GM12878 (cell line): Measurements from ENCODE around the gene STK39. TPM values are rescaled to one million over a fixed set of nuclear protein-coding genes. Genes with fewer than 3 reads are reported as not detected.

Experiments
- ATAC-seq: fragments of 200-7000 bp; cut with Tn5 transposase; 3 replicates; pipeline ENCODE4 v1.9.1; 2020; ENCODE audit warnings: mild to moderate bottlenecking, moderate library complexity
- BruUV-seq: library from RNA; stranded (reverse); fragments of 400-500 nt; replicated peaks from 2 replicates; lab custom pipeline; 2021; lab: Mats Ljungman, UMichigan
- CTCF ChIA-PET: fragments of 300-600 bp; sonication (Branson Sonifier 250); formaldehyde crosslinking; extraction: SDS; loops from one replicate; lab custom pipeline; 2021; ENCODE audit warnings: inconsistent platforms; lab: Yijun Ruan, JAX
- POLR2A ChIA-PET: fragments of 350-600 bp; formaldehyde crosslinking; extraction: SDS; loops from one replicate; lab custom pipeline; 2021; ENCODE audit warnings: inconsistent platforms; lab: Charles Lee
- RAD21 ChIA-PET: fragments of 300-600 bp; sonication (Branson Sonifier 250); formaldehyde crosslinking; loops from one replicate; lab custom pipeline; 2023; ENCODE audit warnings: antibody characterized with exemption; ENCODE audit not compliant: unreplicated experiment; lab: Charles Lee
- SMC1A ChIA-PET: fragments of 300-600 bp; sonication (Branson Sonifier 250); formaldehyde crosslinking; loops from one replicate; lab custom pipeline; 2023; ENCODE audit not compliant: unreplicated experiment, uncharacterized antibody; lab: Charles Lee
- DNase-seq: peaks from one replicate; pipeline ENCODE4 v3.0.0-alpha.2; 2011; ENCODE audit warnings: low read depth, low spot score
- FAIRE-seq: peaks from 3 replicates; lab custom pipeline; 2011; peaks lifted over from hg19 to GRCh38; lab: Jason Lieb, UNC
- H2AFZ ChIP-seq: 2 replicates; pipeline ENCODE4 v1.6.0; 2011; ENCODE audit warnings: low read depth, low read length, control low read depth; ENCODE audit not compliant: control insufficient read depth
- H3K27ac ChIP-seq: 2 replicates; pipeline ENCODE4 v1.5.1; 2011; ENCODE audit warnings: control low read depth; ENCODE audit not compliant: control insufficient read depth, insufficient read depth
- H3K27me3 ChIP-seq, 2 experiments: replicated peaks in 1 of 2; 2 replicates each; pipeline versions ENCODE4 v1.6.0 to v1.6.1; 2011; ENCODE audit warnings: low read length in 1 of 2; ENCODE audit not compliant: control insufficient read depth in 2 of 2, insufficient read depth in 2 of 2
- H3K36me3 ChIP-seq, 2 experiments: 2 replicates each; pipeline ENCODE4 v1.5.1; 2011; ENCODE audit warnings: low read length in 1 of 2; ENCODE audit not compliant: control insufficient read depth in 2 of 2, insufficient read depth in 2 of 2
- H3K4me1 ChIP-seq: 2 replicates; pipeline ENCODE4 v1.6.1; 2011; ENCODE audit warnings: mild to moderate bottlenecking, low read length, moderate library complexity, mixed read lengths; ENCODE audit not compliant: control insufficient read depth, insufficient read depth
- H3K4me2 ChIP-seq: 2 replicates; pipeline ENCODE4 v1.6.0; 2011; ENCODE audit warnings: control low read depth; ENCODE audit not compliant: control insufficient read depth, insufficient read depth
- H3K4me3 ChIP-seq: fragments of 200-600 bp; sonication (generic); 2 replicates; pipeline ENCODE4 v1.5.1; 2016
- H3K79me2 ChIP-seq: 2 replicates; pipeline ENCODE4 v1.6.0; 2011; ENCODE audit warnings: low read length; ENCODE audit not compliant: control insufficient read depth, insufficient read depth
- H3K9ac ChIP-seq: 2 replicates; pipeline ENCODE4 v1.8.0; 2011; ENCODE audit warnings: low read length, control low read depth, mixed read lengths; ENCODE audit not compliant: control insufficient read depth, insufficient read depth
- H3K9me3 ChIP-seq: replicated peaks from 3 replicates; pipeline ENCODE4 v1.5.1; 2011; ENCODE audit warnings: mild to moderate bottlenecking, low read length; ENCODE audit not compliant: control insufficient read depth, insufficient read depth
- H4K20me1 ChIP-seq: 2 replicates; pipeline ENCODE4 v1.6.0; 2011; ENCODE audit not compliant: control insufficient read depth, insufficient read depth
- GABPA ChIP-seq: IDR thresholded peaks from 2 replicates; pipeline ENCODE4 v1.6.1; 2014; ENCODE audit warnings: antibody characterized with exemption, low read depth, mild to moderate bottlenecking, inconsistent platforms
- HCFC1 ChIP-seq: fragments of 150-350 bp; IDR thresholded peaks from 2 replicates; pipeline ENCODE4 v1.6.1; 2014; ENCODE audit warnings: low read length
- HDAC2 ChIP-seq: fragments of 200-600 bp; sonication (generic); IDR thresholded peaks from 2 replicates; pipeline ENCODE4 v1.6.1; 2017
- KLF5 ChIP-seq: fragments of 450-650 bp; IDR thresholded peaks from 2 replicates; pipeline ENCODE4 v1.6.1; 2014; ENCODE audit warnings: mild to moderate bottlenecking; ENCODE audit not compliant: partially characterized antibody
- NR2C2 ChIP-seq: IDR thresholded peaks from 2 replicates; pipeline ENCODE4 v1.6.1; 2011; ENCODE audit warnings: borderline replicate concordance, low read depth; ENCODE audit not compliant: control insufficient read depth, insufficient read length
- POLR2A ChIP-seq: IDR thresholded peaks from 2 replicates; pipeline ENCODE4 v1.6.1; 2011; ENCODE audit warnings: low read depth, mild to moderate bottlenecking, low read length
- POLR2AphosphoS5 ChIP-seq: IDR thresholded peaks from 2 replicates; pipeline ENCODE4 v1.6.1; 2011; ENCODE audit warnings: mild to moderate bottlenecking, low read length, inconsistent platforms
- SMAD5 ChIP-seq: IDR thresholded peaks from 2 replicates; pipeline ENCODE4 v1.6.1; 2016; ENCODE audit warnings: antibody characterized with exemption, low read depth
- SREBF1 ChIP-seq: IDR thresholded peaks from 2 replicates; pipeline ENCODE4 v1.6.1; 2012; ENCODE audit warnings: mild to moderate bottlenecking, low read length
- STAT3 ChIP-seq: IDR thresholded peaks from 2 replicates; pipeline ENCODE4 v1.6.1; 2011; ENCODE audit warnings: low read depth, low read length, improper control_type of control experiment
- TARDBP ChIP-seq: IDR thresholded peaks from 2 replicates; pipeline ENCODE4 v1.6.1; 2016; ENCODE audit warnings: borderline replicate concordance
- TCF12 ChIP-seq: IDR thresholded peaks from 2 replicates; pipeline ENCODE4 v1.6.1; 2011; ENCODE audit warnings: low read depth, mild to moderate bottlenecking, low read length
- TCF3 ChIP-seq: IDR thresholded peaks from 2 replicates; pipeline ENCODE4 v1.6.1; 2012; ENCODE audit warnings: low read depth, mild to moderate bottlenecking, low read length, borderline replicate concordance; ENCODE audit not compliant: insufficient read depth
- YBX1 ChIP-seq: fragments of 450-650 bp; IDR thresholded peaks from 2 replicates; pipeline ENCODE4 v1.6.1; 2016; ENCODE audit warnings: antibody characterized with exemption
- WGBS: methylation state at CpG from one replicate; pipeline ENCODE4 v1.1.6; 2016; ENCODE audit warnings: low lambda C conversion rate; ENCODE audit not compliant: insufficient replicate concordance, insufficient coverage; ENCODE audit errors: missing lambda C conversion rate; 5-methylcytosine and 5-hydroxymethylcytosine counted together
- in situ Hi-C: fragments of 300-500 bp; cut with MboI; formaldehyde crosslinking; loops from 9 replicates; pipeline ENCODE4 v1.14.3; 2018; ENCODE audit warnings: mixed read lengths
- intact Hi-C: fragments of 100-400 bp; cut with micrococcal nuclease; formaldehyde crosslinking; loops from one replicate; pipeline ENCODE4 v1.14.2; 2022; ENCODE audit not compliant: unreplicated experiment
- polyA plus RNA-seq, 11 experiments: library from polyadenylated mRNA; depleted of rRNA in 4 of 11; unstranded in 6 of 11; stranded (reverse) in 5 of 11; fragments of >200 nt; fragmentation: Nextera tagmentation in 4 of 11; fragmentation: Illumina TruSeq in 1 of 11; extraction: Ambion mirVana in 4 of 11; extraction: Trizol in 1 of 11; gene quantifications; 1 replicate in 1 of 11; 2 replicates in 10 of 11; pipeline versions ENCODE4 v1.2.1 to v1.2.3, GENCODE V29; 2011 to 2016; ENCODE audit warnings: inconsistent platforms in 2 of 11, missing spikeins in 2 of 11, low read depth in 1 of 11
- total RNA-seq, 4 experiments: library from RNA; depleted of rRNA in 3 of 4; stranded (reverse); fragments of >200 nt in 3 of 4; fragmentation: Illumina TruSeq in 1 of 4; extraction: Trizol in 1 of 4; gene quantifications; 2 replicates each; pipeline versions ENCODE4 v1.2.1 to v1.2.3, GENCODE V29; 2013 to 2021
- TF ChIP-seq, protein P1 (sequence below), 3 experiments: IDR thresholded peaks in 2 of 3; conservative IDR thresholded peaks in 1 of 3; 2 replicates each; pipeline ENCODE4 v1.5.1; 2011; ENCODE audit warnings: low read depth in 3 of 3, low read length in 3 of 3, mild to moderate bottlenecking in 3 of 3, control low read depth in 2 of 3, moderate library complexity in 2 of 3, inconsistent platforms in 1 of 3, mixed read lengths in 1 of 3; ENCODE audit not compliant: control insufficient read depth in 2 of 3, insufficient read depth in 1 of 3; ENCODE audit errors: extremely low read depth in 1 of 3
- TF ChIP-seq, protein P2 (sequence below): fragments of 150-350 bp; IDR thresholded peaks from 2 replicates; pipeline ENCODE4 v1.6.1; 2016; ENCODE audit warnings: low read depth, low read length
- TF ChIP-seq, protein P3 (sequence below): fragments of 450-650 bp; IDR thresholded peaks from 2 replicates; pipeline ENCODE4 v1.6.1; 2016; ENCODE audit warnings: mild to moderate bottlenecking, moderate library complexity, borderline replicate concordance

The STK39 gene
- total and polyA plus RNA-seq, 10 of the 15 experiments (the other 5 are each of a cell fraction or from before 2014, with no cell fraction given) = 0.03 to 0.21 (median 0.07) TPM; not detected in 5

DNA sequence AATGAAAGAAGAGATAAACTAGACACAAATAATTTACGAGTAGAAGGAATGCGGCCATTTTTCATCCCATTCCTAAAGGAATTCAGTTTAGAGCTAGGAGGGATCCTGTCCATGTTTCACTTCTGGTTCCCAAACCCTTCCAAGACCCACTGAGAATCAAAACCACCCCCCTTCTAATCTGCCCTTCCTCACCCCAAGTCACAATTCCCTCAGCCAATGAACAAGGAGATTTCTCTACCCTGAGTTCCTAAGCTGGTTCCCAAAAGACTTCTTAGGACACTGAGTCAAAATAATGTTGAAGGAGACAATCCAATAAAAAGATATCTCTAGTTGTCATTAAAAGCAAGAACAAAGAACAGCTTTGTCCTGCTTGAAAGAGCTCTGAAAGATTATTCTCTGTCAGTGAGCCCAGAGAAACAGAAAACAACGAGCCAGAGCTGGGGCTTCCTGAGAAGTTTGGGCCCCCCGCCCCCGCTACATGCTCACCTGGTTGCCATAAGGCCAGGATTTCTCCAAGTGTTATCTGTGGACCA, 45.7 kb downstream of the STK39 start:
- BruUV-seq = no TSS peak
- Histone ChIP-seq H3K9me3 (no peaks in the 10 kb centered on the region), H3K27me3 (peaks cover 0 to 7% of the 10 kb centered on the region in 2 experiments; a peak in 2 of 4 replicates), H3K9ac (no peak overlapping the region), H3K4me3 (no peak overlapping the region), H2AFZ (no peak overlapping the region), H3K79me2 (no peaks in the 10 kb centered on the region), H3K4me1 (no peaks in the 10 kb centered on the region), H3K27ac (no peak overlapping the region), H4K20me1 (no peaks in the 10 kb centered on the region), H3K36me3 (no peaks in the 10 kb centered on the region), H3K4me2 (no peak overlapping the region)
- intact Hi-C loops = no loop called here
- ATAC-seq (no peak), DNase-seq (no peak), FAIRE-seq (no peak)
- ChIA-PET CTCF (no interaction called here), SMC1A (no interaction called here), RAD21 (interaction anchor here (0.5 kb wide), 1 partner anchor 83 kb away, joined by 5 read pairs; no protein-coding TSS in a partner anchor), POLR2A (no interaction called here)
- 61% methylated on average over 5 of the region's 5 CpGs for WGBS
- in situ Hi-C loops = no loop called here
- TF ChIP-seq SREBF1 = no peak
- TF ChIP-seq, protein P1, sequence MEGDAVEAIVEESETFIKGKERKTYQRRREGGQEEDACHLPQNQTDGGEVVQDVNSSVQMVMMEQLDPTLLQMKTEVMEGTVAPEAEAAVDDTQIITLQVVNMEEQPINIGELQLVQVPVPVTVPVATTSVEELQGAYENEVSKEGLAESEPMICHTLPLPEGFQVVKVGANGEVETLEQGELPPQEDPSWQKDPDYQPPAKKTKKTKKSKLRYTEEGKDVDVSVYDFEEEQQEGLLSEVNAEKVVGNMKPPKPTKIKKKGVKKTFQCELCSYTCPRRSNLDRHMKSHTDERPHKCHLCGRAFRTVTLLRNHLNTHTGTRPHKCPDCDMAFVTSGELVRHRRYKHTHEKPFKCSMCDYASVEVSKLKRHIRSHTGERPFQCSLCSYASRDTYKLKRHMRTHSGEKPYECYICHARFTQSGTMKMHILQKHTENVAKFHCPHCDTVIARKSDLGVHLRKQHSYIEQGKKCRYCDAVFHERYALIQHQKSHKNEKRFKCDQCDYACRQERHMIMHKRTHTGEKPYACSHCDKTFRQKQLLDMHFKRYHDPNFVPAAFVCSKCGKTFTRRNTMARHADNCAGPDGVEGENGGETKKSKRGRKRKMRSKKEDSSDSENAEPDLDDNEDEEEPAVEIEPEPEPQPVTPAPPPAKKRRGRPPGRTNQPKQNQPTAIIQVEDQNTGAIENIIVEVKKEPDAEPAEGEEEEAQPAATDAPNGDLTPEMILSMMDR (IDR thresholded peaks at IDR 0.05 in 2 of 3, conservative IDR thresholded peaks at IDR 0.05 in 1 of 3; ENCODE audit: control insufficient read depth in 2 of 3, extremely low read depth in 1 of 3, insufficient read depth in 1 of 3, low read depth in 3 of 3, low read length in 3 of 3) = no peak
- no peak for TF ChIP-seq TCF3
- no peak for TF ChIP-seq SMAD5
- TF ChIP-seq NR2C2 = no peak
- TF ChIP-seq TARDBP = no peak
- no peak for TF ChIP-seq YBX1
- no peak for TF ChIP-seq POLR2A
- TF ChIP-seq HDAC2 = no peak
- TF ChIP-seq STAT3 = no peak
- no peak for TF ChIP-seq GABPA
- TF ChIP-seq, protein P2, sequence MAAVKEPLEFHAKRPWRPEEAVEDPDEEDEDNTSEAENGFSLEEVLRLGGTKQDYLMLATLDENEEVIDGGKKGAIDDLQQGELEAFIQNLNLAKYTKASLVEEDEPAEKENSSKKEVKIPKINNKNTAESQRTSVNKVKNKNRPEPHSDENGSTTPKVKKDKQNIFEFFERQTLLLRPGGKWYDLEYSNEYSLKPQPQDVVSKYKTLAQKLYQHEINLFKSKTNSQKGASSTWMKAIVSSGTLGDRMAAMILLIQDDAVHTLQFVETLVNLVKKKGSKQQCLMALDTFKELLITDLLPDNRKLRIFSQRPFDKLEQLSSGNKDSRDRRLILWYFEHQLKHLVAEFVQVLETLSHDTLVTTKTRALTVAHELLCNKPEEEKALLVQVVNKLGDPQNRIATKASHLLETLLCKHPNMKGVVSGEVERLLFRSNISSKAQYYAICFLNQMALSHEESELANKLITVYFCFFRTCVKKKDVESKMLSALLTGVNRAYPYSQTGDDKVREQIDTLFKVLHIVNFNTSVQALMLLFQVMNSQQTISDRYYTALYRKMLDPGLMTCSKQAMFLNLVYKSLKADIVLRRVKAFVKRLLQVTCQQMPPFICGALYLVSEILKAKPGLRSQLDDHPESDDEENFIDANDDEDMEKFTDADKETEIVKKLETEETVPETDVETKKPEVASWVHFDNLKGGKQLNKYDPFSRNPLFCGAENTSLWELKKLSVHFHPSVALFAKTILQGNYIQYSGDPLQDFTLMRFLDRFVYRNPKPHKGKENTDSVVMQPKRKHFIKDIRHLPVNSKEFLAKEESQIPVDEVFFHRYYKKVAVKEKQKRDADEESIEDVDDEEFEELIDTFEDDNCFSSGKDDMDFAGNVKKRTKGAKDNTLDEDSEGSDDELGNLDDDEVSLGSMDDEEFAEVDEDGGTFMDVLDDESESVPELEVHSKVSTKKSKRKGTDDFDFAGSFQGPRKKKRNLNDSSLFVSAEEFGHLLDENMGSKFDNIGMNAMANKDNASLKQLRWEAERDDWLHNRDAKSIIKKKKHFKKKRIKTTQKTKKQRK = no peak
- no peak for TF ChIP-seq POLR2AphosphoS5
- TF ChIP-seq HCFC1 = no peak
- no peak for TF ChIP-seq TCF12
- no peak for TF ChIP-seq KLF5
- TF ChIP-seq, protein P3, sequence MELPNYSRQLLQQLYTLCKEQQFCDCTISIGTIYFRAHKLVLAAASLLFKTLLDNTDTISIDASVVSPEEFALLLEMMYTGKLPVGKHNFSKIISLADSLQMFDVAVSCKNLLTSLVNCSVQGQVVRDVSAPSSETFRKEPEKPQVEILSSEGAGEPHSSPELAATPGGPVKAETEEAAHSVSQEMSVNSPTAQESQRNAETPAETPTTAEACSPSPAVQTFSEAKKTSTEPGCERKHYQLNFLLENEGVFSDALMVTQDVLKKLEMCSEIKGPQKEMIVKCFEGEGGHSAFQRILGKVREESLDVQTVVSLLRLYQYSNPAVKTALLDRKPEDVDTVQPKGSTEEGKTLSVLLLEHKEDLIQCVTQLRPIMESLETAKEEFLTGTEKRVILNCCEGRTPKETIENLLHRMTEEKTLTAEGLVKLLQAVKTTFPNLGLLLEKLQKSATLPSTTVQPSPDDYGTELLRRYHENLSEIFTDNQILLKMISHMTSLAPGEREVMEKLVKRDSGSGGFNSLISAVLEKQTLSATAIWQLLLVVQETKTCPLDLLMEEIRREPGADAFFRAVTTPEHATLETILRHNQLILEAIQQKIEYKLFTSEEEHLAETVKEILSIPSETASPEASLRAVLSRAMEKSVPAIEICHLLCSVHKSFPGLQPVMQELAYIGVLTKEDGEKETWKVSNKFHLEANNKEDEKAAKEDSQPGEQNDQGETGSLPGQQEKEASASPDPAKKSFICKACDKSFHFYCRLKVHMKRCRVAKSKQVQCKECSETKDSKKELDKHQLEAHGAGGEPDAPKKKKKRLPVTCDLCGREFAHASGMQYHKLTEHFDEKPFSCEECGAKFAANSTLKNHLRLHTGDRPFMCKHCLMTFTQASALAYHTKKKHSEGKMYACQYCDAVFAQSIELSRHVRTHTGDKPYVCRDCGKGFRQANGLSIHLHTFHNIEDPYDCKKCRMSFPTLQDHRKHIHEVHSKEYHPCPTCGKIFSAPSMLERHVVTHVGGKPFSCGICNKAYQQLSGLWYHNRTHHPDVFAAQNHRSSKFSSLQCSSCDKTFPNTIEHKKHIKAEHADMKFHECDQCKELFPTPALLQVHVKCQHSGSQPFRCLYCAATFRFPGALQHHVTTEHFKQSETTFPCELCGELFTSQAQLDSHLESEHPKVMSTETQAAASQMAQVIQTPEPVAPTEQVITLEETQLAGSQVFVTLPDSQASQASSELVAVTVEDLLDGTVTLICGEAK = no peak
